Keratinocyte (primary cell): ENCODE results near the gene WNT3.

Source experiments
- CTCF ChIP-seq, 3 experiments: IDR thresholded peaks in 1 of 3; conservative IDR thresholded peaks in 1 of 3; optimal IDR thresholded peaks in 1 of 3; 2 replicates in 2 of 3; 3 replicates in 1 of 3; pipeline versions ENCODE3 to v1.5.1; 2011; ENCODE audit warnings: low read length in 3 of 3, mild to moderate bottlenecking in 3 of 3, moderate library complexity in 2 of 3, control low read depth in 1 of 3, inconsistent platforms in 1 of 3; ENCODE audit not compliant: insufficient read depth in 2 of 3; ENCODE audit errors: extremely low read depth in 1 of 3
- EZH2 ChIP-seq: IDR thresholded peaks from one replicate; pipeline ENCODE4 v1.6.1; 2012; ENCODE audit warnings: inconsistent platforms, mild to moderate bottlenecking, low read length, moderate library complexity

DNA sequence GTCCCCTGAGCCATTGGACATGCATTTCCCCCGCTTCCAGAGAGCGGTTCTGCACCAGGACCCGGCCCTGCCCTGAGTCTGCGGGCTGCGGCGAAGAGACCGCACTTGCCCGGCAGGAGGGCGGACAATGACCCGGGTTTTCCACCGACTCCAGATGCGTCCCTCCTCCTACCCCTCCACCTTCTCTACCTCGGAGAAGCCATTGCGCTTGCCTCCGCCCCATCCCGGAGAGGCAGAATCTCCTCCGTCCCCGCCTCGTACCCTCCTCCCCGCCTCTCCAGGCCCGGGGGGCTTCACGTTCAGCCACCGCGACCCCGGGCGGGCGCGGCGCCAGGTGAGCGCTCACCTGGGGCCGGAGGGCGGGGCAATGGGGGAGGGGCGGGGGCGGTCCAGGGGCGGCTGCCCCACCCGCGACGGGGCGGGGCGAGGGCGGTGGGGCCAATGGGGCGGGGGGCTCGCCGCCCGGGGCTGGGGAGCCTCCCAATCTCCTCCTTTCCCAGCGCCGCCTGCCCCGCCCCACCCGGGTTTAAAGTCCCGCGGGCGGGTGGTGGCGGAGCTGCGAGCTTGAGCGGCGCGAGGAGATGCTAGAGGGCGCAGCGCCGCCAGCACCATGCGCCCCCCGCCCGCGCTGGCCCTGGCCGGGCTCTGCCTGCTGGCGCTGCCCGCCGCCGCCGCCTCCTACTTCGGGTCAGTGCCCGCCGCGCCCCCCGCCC is 32.7 kb upstream of the WNT3 start, which contains the start of gene WNT9B:
- TF ChIP-seq CTCF (optimal IDR thresholded peaks at IDR 0.05 in 1 of 3, IDR thresholded peaks at IDR 0.05 in 1 of 3, conservative IDR thresholded peaks at IDR 0.05 in 1 of 3; ENCODE audit: extremely low read depth in 1 of 3, insufficient read depth in 2 of 3, low read length in 3 of 3) = peak in 1 of 3 experiments; percentile 22
- peak; percentile 17 for TF ChIP-seq EZH2
